ENCODE measurements around the gene RCAN2. TPM values are rescaled to one million over a fixed set of nuclear protein-coding genes. Genes with fewer than 3 reads are reported as not detected.

RCAN2 gene
- total and polyA plus RNA-seq, 9 donors, result 12.0 to 75.3 (median 16.7) TPM

DNA sequence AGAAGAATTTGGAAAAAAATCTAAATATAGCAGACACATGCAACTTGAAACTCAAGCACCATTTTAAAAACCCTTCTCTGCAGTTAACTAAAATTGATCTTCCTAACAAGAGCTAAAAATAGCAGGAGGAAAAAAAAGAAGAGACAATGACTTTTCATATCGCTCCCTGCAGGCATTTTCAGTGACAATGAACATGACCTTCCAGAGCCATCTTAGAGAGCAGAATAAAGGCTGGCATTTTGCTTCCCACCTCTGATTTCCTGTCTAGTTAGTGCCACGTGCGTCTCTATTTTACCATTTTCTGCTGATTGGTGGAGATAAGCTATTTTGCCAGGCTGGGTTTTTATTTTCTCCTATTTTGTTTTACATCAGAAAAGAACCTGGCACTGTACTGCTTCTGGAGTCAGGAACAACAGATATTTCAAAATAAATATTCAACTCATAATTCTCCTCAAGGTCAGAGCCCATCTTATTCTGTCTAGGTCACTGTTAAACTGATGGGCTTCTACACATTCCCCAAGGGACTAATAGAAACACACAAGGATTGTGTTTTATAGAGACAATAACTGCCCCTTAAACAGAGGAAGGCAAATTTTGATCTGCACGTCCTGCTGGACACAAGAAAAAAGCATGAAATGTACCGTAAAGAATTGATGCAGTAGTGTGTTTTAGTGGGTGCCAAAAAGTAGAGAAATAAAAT is 250.2 kb downstream of the RCAN2 start:
- no peaks in the 10 kb centered on the region for H3K27me3 ChIP-seq
- TF ChIP-seq EP300 (IDR thresholded peaks at IDR 0.05) (no peak), POLR2A (IDR thresholded peaks at IDR 0.05) (no peak)
- TF ChIP-seq, protein P1, sequence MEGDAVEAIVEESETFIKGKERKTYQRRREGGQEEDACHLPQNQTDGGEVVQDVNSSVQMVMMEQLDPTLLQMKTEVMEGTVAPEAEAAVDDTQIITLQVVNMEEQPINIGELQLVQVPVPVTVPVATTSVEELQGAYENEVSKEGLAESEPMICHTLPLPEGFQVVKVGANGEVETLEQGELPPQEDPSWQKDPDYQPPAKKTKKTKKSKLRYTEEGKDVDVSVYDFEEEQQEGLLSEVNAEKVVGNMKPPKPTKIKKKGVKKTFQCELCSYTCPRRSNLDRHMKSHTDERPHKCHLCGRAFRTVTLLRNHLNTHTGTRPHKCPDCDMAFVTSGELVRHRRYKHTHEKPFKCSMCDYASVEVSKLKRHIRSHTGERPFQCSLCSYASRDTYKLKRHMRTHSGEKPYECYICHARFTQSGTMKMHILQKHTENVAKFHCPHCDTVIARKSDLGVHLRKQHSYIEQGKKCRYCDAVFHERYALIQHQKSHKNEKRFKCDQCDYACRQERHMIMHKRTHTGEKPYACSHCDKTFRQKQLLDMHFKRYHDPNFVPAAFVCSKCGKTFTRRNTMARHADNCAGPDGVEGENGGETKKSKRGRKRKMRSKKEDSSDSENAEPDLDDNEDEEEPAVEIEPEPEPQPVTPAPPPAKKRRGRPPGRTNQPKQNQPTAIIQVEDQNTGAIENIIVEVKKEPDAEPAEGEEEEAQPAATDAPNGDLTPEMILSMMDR (IDR thresholded peaks at IDR 0.05), result no peak
- no peak for DNase-seq
- H3K27ac ChIP-seq, result no peak overlapping the region
- intact Hi-C loops (cut with DNase I), result no loop called here
- H3K4me3 ChIP-seq, result no peak overlapping the region
- H3K36me3 ChIP-seq, result no peaks in the 10 kb centered on the region
- peaks cover 14% of the 10 kb centered on the region for H3K4me1 ChIP-seq (ENCODE audit: insufficient read depth)
- WGBS, 3 donors, result 23 to 36% (median 36%) methylated on average over 5 of the region's 5 CpGs
- no peaks in the 10 kb centered on the region for H3K9me3 ChIP-seq

DNA sequence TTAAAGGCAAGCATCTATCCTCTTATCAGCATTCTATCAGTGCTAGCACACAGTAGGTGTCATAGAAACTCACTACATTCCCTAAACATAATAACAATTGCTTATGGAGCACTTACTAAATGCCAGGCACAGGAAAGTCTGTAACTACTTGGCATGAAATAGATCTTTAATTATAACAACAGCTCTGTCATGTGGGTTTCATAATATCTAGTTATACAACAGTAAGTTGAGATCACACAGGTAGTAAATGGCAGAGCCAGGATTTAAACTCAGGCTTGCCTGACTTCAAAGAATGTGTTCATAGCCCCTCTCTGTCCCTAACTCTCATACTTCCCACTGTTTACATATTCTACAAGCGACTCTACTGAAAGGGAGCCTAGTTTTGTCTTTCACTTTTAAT is 254.5 kb downstream of the RCAN2 start:
- H3K27me3 ChIP-seq, result no peaks in the 10 kb centered on the region
- no peak for TF ChIP-seq EP300 (IDR thresholded peaks at IDR 0.05)
- TF ChIP-seq, protein P1 (IDR thresholded peaks at IDR 0.05), result no peak
- TF ChIP-seq POLR2A (IDR thresholded peaks at IDR 0.05), result no peak
- DNase-seq, result no peak
- H3K27ac ChIP-seq, result no peak overlapping the region
- 5 to 45% (median 32%) methylated on average over 1 of the region's 1 CpG for WGBS, 3 donors
- peaks cover 5% of the 10 kb centered on the region for H3K4me1 ChIP-seq (ENCODE audit: insufficient read depth)
- H3K4me3 ChIP-seq, result no peak overlapping the region
- no peaks in the 10 kb centered on the region for H3K36me3 ChIP-seq
- intact Hi-C loops (cut with DNase I), result no loop called here
- H3K9me3 ChIP-seq, result no peaks in the 10 kb centered on the region

DNA sequence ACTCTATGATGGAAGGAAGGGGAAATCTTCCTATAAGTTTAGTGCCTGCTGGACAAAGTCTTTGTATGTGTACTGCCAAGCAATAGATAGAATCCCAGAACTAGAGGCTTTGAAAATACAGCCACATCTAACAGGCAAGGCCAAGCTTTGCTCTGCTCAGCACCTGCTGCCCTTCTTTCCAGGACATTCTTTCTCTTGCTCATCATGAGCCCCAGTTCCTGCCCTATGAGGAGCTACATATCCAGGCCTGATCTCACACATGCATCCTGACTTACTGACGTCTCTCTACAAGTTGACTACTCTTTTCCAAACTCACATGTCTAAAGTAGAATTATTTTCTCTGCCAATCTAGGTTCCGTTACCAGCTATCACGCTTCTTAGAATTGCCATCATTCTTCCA is 256.0 kb downstream of the RCAN2 start:
- intact Hi-C loops (cut with DNase I), result no loop called here
- WGBS, 3 donors, result 93 to 95% (median 94%) methylated on average over 3 of the region's 3 CpGs
- H3K9me3 ChIP-seq, result peaks cover 0 to 3% of the 10 kb centered on the region in 2 donors
- TF ChIP-seq POLR2A (IDR thresholded peaks at IDR 0.05), result no peak
- TF ChIP-seq, protein P1 (IDR thresholded peaks at IDR 0.05), result no peak
- TF ChIP-seq EP300 (IDR thresholded peaks at IDR 0.05), result no peak
- no peaks in the 10 kb centered on the region for H3K36me3 ChIP-seq
- H3K27me3 ChIP-seq, result no peaks in the 10 kb centered on the region
- H3K4me3 ChIP-seq, result no peak overlapping the region
- DNase-seq, result no peak
- H3K27ac ChIP-seq, result no peak overlapping the region
- H3K4me1 ChIP-seq (ENCODE audit: insufficient read depth), result no peaks in the 10 kb centered on the region

DNA sequence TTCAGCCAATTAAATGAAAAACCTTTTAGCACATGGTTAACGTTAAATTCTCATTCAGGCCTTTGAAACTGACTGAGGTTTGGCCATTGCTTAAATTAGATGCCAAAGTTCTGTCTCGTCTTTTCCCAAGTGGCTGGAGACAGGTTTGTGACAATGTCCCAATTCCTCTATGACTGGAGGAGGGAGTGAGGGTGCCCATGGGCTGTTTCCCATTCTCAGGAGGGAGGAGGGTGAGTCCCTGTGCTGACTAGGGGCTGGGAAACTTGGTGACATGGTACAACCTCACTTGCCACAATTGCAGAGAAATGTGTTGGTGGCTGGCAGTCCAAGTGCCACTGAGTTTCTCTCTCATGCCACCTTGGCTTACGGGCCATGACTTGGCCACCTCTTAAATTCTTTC is 256.5 kb downstream of the RCAN2 start:
- no peak for DNase-seq
- no peaks in the 10 kb centered on the region for H3K4me1 ChIP-seq (ENCODE audit: insufficient read depth)
- peaks cover 0 to 4% of the 10 kb centered on the region in 2 donors for H3K9me3 ChIP-seq
- intact Hi-C loops (cut with DNase I), result no loop called here
- WGBS, 3 donors, result 85 to 97% (median 91%) methylated on average over 3 of the region's 3 CpGs
- H3K36me3 ChIP-seq, result no peaks in the 10 kb centered on the region
- TF ChIP-seq POLR2A (IDR thresholded peaks at IDR 0.05), result no peak
- no peak for TF ChIP-seq EP300 (IDR thresholded peaks at IDR 0.05)
- TF ChIP-seq, protein P1 (IDR thresholded peaks at IDR 0.05), result no peak
- no peak overlapping the region for H3K4me3 ChIP-seq
- H3K27ac ChIP-seq, result no peak overlapping the region
- H3K27me3 ChIP-seq, result no peaks in the 10 kb centered on the region

Measured in ovary (tissue), 9 donors.